SU-DHL-6 (cell line): ENCODE results near the gene HPGDS.

Experiments used
- H2AFZ ChIP-seq: fragments of 200-600 bp; sonication (generic); 2 replicates; pipeline ENCODE4 v1.6.1; 2014; ENCODE audit warnings: low read depth, mild to moderate bottlenecking, moderate library complexity, mixed read lengths, antibody characterized with exemption, low read length; ENCODE audit not compliant: severe bottlenecking
- H3F3A ChIP-seq: fragments of 200-600 bp; shearing (Covaris generic); 2 replicates; pipeline ENCODE4 v1.6.0; 2016; ENCODE audit warnings: antibody characterized with exemption, mild to moderate bottlenecking; ENCODE audit not compliant: insufficient read depth
- H3K27ac ChIP-seq: fragments of 200-600 bp; sonication (generic); 2 replicates; pipeline ENCODE4 v1.5.1; 2016; ENCODE audit warnings: low read depth, mild to moderate bottlenecking, low read length, moderate library complexity, mixed read lengths
- H3K27me3 ChIP-seq: fragments of 200-600 bp; sonication (generic), shearing (Covaris generic); 2 replicates; pipeline ENCODE4 v1.6.0; 2014; ENCODE audit warnings: mild to moderate bottlenecking, low read length
- H3K36me3 ChIP-seq: fragments of 200-600 bp; sonication (generic); 2 replicates; pipeline ENCODE4 v1.6.1; 2014; ENCODE audit warnings: mild to moderate bottlenecking, low read length, mixed read lengths
- H3K4me2 ChIP-seq: fragments of 300-600, 200-600 bp; shearing (Covaris generic), sonication (generic); 2 replicates; pipeline ENCODE4 v1.6.0; 2014; ENCODE audit warnings: low read length, low read depth, mild to moderate bottlenecking; ENCODE audit not compliant: poor library complexity, severe bottlenecking
- H3K4me3 ChIP-seq: fragments of 200-600 bp; sonication (generic); 2 replicates; pipeline ENCODE4 v1.5.1; 2014; ENCODE audit warnings: antibody characterized with exemption, low read length, mild to moderate bottlenecking, mixed read lengths; ENCODE audit not compliant: insufficient read depth, poor library complexity, severe bottlenecking
- H3K79me2 ChIP-seq: fragments of 200-600 bp; sonication (generic); 2 replicates; pipeline ENCODE4 v1.6.1; 2014; ENCODE audit warnings: mild to moderate bottlenecking, low read length, moderate library complexity; ENCODE audit not compliant: insufficient read depth
- H3K9ac ChIP-seq: fragments of 200-600 bp; sonication (generic); 2 replicates; pipeline ENCODE4 v1.7.0; 2014; ENCODE audit warnings: mild to moderate bottlenecking, low read length
- H3K9me2 ChIP-seq: fragments of 200-600 bp; sonication (generic); replicated peaks from 2 replicates; pipeline ENCODE4 v1.6.1; 2014; ENCODE audit warnings: low read length; ENCODE audit not compliant: insufficient read depth
- H3K9me3 ChIP-seq: fragments of 200-600 bp; sonication (generic); 2 replicates; pipeline ENCODE4 v1.6.1; 2014; ENCODE audit warnings: low read length, mixed read lengths; ENCODE audit not compliant: insufficient read depth
- H4K20me1 ChIP-seq: fragments of 200-600 bp; sonication (generic); 2 replicates; pipeline ENCODE4 v1.6.1; 2014; ENCODE audit warnings: low read depth, mild to moderate bottlenecking, antibody characterized with exemption, low read length, moderate library complexity, mixed read lengths
- CTCF ChIP-seq: fragments of 200-600 bp; sonication (generic); IDR thresholded peaks from one replicate; pipeline ENCODE4 v1.5.1; 2017; ENCODE audit warnings: antibody characterized with exemption, mild to moderate bottlenecking, low read length, moderate library complexity; ENCODE audit not compliant: insufficient read depth, poor library complexity, severe bottlenecking
- EZH2phosphoT487 ChIP-seq: fragments of 200-600 bp; sonication (generic), shearing (Covaris generic); conservative IDR thresholded peaks from 2 replicates; pipeline ENCODE4 v1.6.1; 2018; ENCODE audit warnings: mild to moderate bottlenecking, antibody characterized with exemption, low read length, moderate library complexity, mixed read lengths

HPGDS gene

GRCh38 chr4:94359838-94360237 lies 17.2 kb upstream of the HPGDS start:
- TF ChIP-seq EZH2phosphoT487 (no peak), CTCF (no peak)
- H3K9ac ChIP-seq, result no peak overlapping the region
- H3F3A ChIP-seq, result no peaks in the 10 kb centered on the region
- H3K9me3 ChIP-seq, result no peaks in the 10 kb centered on the region
- no peaks in the 10 kb centered on the region for H3K27me3 ChIP-seq
- H3K36me3 ChIP-seq, result no peaks in the 10 kb centered on the region
- no peak overlapping the region for H3K27ac ChIP-seq
- H3K4me3 ChIP-seq, result no peak overlapping the region
- no peak overlapping the region for H3K4me2 ChIP-seq
- H3K79me2 ChIP-seq, result no peaks in the 10 kb centered on the region
- no peaks in the 10 kb centered on the region for H4K20me1 ChIP-seq
- no peaks in the 10 kb centered on the region for H3K9me2 ChIP-seq
- no peak overlapping the region for H2AFZ ChIP-seq

- TF ChIP-seq EZH2phosphoT487 (no peak), CTCF (no peak)
Observed at GRCh38 chr4:94359221-94359620, 16.6 kb upstream of the HPGDS start.

GRCh38 chr4:94358101-94358500 lies 15.5 kb upstream of the HPGDS start:
- no peak overlapping the region for H3K4me3 ChIP-seq
- H3K9ac ChIP-seq, result no peak overlapping the region
- no peaks in the 10 kb centered on the region for H3K9me2 ChIP-seq
- no peak overlapping the region for H3K4me2 ChIP-seq
- no peaks in the 10 kb centered on the region for H3K9me3 ChIP-seq
- no peaks in the 10 kb centered on the region for H4K20me1 ChIP-seq
- H3K27ac ChIP-seq, result no peak overlapping the region
- H3K79me2 ChIP-seq, result no peaks in the 10 kb centered on the region
- no peak overlapping the region for H2AFZ ChIP-seq
- H3K36me3 ChIP-seq, result no peaks in the 10 kb centered on the region
- H3F3A ChIP-seq, result no peaks in the 10 kb centered on the region
- no peak for TF ChIP-seq CTCF
- no peak for TF ChIP-seq EZH2phosphoT487
- no peaks in the 10 kb centered on the region for H3K27me3 ChIP-seq

More at GRCh38 chr4:94359221-94359620, 16.6 kb upstream of the HPGDS start:
- H3K4me2 ChIP-seq, result no peak overlapping the region
- no peak overlapping the region for H3K4me3 ChIP-seq
- H3K27ac ChIP-seq, result no peak overlapping the region
- no peaks in the 10 kb centered on the region for H3K9me2 ChIP-seq
- H3K9me3 ChIP-seq, result no peaks in the 10 kb centered on the region
- H2AFZ ChIP-seq, result no peak overlapping the region
- H3K36me3 ChIP-seq, result no peaks in the 10 kb centered on the region
- no peaks in the 10 kb centered on the region for H4K20me1 ChIP-seq
- no peaks in the 10 kb centered on the region for H3K27me3 ChIP-seq
- no peak overlapping the region for H3K9ac ChIP-seq
- H3K79me2 ChIP-seq, result no peaks in the 10 kb centered on the region
- H3F3A ChIP-seq, result no peaks in the 10 kb centered on the region

GRCh38 chr4:94357624-94358023 lies 15.0 kb upstream of the HPGDS start:
- Histone ChIP-seq H3K79me2 (no peaks in the 10 kb centered on the region), H3K4me2 (no peak overlapping the region), H2AFZ (no peak overlapping the region), H4K20me1 (no peaks in the 10 kb centered on the region), H3K4me3 (no peak overlapping the region), H3F3A (no peaks in the 10 kb centered on the region), H3K36me3 (no peaks in the 10 kb centered on the region), H3K9me3 (no peaks in the 10 kb centered on the region), H3K9ac (no peak overlapping the region), H3K27ac (no peak overlapping the region), H3K27me3 (no peaks in the 10 kb centered on the region), H3K9me2 (no peaks in the 10 kb centered on the region)
- TF ChIP-seq EZH2phosphoT487 (no peak), CTCF (no peak)
